Activated T-cell treated with anti-CD3 and anti-CD28 coated beads, Interleukin-2, amount 50 U/mL, for 48 hours (primary cell): ENCODE data around the gene SSBP4.

Experiments used
- DNase-seq, 2 experiments: peaks; one replicate each; pipeline ENCODE4 v3.0.0-alpha.2; 2020

SSBP4 gene

DNA sequence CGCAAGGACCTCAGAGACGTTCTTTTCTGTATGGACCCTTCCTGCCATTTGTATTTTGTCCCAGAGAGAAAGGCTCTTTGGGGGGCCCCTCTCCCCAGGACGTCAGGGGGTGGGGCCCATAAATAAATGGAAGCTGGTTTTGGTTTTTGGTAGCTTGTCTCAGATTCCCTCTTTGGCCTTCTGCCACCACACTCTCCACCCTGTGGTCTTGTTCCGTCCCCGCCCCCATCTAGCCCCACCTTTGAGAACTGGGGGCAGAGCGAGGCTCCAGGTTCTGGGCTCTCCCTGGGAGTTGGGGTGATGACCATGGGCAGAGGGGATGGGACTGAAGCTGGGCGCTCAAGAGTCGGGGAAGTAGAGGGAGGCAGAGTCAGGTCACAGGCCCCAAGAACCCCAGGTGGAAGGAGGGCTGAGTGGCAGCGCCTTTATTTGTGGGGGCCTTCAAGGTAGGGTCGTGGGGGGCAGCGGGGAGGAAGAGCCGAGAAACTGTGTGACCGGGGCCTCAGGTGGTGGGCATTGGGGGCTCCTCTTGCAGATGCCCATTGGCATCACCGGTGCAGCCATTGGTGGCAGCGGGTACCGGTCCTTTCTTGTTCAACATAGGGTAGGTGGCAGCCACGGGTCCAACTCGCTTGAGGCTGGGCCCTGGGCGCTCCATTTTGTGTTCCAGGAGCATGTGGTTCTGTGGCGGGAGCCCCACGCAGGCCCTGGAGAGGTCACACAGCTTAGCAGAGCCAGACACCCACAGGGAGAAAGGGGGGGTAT is 15.4 kb downstream of the SSBP4 start:
- DNase-seq = no peak

DNA sequence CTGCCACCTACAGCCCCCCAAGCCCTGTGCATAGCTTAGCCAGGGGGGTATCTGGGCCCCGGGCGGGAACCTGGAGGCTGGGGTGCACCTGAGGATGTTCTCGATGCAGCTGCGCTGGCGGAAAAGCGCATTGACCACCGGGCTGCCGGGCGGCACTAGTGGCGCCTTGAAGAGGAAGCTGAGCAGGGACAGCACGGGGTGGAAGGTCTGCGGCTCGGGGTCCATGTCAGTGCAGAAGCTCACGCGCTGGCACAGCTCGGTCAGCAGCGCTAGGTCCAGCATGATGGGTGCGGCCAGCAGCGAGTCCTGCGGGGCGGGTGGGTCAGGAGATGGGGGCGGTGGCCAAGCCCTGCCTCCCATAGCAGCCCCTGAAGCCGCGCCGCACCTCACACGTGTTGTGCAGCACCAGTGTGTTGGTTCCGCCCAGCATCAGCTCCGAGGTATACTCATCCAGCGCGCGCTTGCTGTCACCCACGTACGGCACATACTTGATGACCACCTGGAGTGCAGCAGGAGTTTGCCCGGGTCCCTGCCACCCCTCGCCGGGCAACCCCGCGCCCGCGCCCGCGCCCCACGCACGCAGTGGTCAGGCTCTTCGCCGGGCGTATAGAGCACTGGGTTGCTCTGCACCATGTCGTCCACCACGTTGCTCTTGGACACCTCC is 16.1 kb downstream of the SSBP4 start:
- DNase-seq = no peak

- no peak for DNase-seq
These were observed 16.9 kb downstream of the SSBP4 start for GRCh38 chr19:18435842-18436670.

DNA sequence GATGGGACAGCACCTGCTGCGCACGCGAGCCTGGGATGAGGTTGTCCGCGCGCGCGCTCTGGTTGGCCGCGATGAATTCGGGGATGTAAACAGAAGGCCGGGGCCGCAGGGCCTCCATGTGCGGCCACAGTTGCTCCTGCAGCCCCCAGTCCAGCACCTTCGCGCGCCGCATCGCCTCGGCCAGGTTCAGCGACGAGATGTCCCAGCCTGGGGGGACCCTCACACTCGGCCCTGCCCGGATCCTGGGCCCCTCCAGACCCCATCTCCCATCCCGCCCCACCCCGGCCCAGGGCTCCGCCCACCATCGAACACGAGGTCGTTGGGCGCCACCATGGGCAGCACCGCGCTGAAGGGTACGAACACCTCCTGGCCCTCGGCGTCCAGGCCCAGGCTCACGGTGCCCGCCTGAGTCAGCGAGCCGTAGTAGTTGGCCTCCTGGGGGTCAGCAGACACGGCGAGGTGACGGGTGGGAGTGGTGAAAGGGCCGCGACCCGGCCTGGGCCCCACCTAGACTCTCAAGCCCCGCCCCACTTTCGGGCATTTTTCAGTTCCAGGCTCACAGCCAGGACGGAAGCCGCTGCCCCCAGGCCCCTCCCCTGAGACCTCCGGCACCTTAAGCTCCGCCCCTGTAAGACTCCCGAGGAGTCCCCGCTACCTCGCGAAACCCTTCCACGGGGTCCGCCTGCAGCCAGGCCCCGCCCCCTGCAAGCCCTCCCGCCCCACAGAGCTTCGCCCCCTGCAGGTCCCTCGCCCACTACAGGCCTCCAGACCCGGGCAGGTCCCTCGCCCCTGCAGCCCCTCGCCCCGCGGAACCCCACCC is 17.7 kb downstream of the SSBP4 start:
- DNase-seq = peak; percentile 80 to 85

- peak in 1 of 2 experiments; percentile 70 for DNase-seq
These were observed 18.5 kb downstream of the SSBP4 start, which contains the start of gene ISYNA1 for GRCh38 chr19:18437491-18438330. Gene ISYNA1, minus strand, starts transcription at chr19:18438133. Its CDS starts 154 bp downstream, at chr19:18437979.

GRCh38 chr19:18438331-18439024 is 19.3 kb downstream of the SSBP4 start:
- DNase-seq = no peak

- DNase-seq = no peak
These were observed 20.1 kb downstream of the SSBP4 start for GRCh38 chr19:18439025-18439909.

GRCh38 chr19:18439910-18440237 is 20.7 kb downstream of the SSBP4 start:
- DNase-seq = no peak

DNA sequence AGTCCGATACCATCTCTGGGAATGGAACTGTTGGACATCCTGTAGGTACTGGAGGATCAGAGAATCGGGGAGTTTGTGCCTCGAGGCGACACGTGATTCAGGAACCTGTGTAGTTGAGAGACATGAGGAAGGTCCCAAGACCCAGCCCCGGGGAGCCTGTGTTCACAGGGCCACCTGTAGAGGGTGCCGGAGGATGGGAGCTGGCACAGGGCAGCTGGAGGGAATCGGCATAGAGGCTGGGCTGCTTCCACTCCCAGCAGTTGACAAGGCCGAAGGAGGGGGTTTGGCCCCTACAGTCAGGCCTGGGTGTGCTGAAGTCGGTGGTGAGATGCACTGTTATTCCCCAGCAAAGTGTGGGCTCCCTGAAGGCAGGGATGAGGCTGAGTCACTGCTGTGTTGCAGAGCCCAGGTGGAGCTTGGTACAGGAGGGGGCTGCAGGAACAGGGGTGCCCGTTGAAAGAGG is 21.2 kb downstream of the SSBP4 start:
- peak in 1 of 2 experiments; percentile 66 for DNase-seq

GRCh38 chr19:18440936-18441803 is 22.0 kb downstream of the SSBP4 start:
- DNase-seq = no peak

DNA sequence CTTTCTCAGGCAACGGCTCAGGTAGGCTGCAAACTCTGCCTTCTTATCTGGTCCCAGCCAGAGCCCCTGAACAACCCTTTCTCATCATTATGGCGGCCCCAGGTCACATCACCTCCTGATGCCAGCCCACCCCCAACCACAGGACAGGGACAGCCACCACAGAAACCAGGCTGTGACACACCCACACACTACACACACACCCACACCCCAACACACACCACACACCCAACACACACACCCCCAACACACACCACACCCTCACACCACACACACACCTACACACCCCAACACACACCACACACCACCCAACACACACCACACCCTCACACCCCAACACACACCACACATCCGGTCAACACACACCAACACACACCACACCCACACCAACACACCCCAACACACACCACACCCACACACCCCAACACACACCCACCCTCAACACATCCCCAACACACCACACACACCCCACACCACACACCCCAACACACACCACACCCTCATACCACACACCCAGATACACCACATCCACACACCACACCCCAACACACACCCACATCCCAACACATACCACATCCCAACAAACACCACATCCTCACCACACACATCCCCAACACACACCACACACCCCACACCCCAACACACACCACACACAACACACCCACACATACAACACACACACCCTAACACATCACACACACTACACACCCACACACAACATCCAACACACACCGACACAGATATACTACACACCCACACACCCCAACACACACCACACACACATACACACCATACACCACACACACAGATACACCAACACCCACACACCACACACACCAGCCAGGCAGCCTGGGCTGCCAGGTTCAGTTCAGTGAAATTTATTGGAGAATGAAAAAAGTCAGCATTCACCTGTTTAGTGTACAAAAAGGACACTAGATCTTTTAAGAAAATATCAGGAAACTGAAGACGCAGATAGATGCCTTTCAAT is 22.9 kb downstream of the SSBP4 start:
- DNase-seq = no peak

- no peak for DNase-seq
These were observed 23.7 kb downstream of the SSBP4 start for GRCh38 chr19:18442941-18443340.

GRCh38 chr19:18443406-18443805 is 24.2 kb downstream of the SSBP4 start:
- no peak for DNase-seq

GRCh38 chr19:18443831-18444230 is 24.6 kb downstream of the SSBP4 start:
- no peak for DNase-seq

DNA sequence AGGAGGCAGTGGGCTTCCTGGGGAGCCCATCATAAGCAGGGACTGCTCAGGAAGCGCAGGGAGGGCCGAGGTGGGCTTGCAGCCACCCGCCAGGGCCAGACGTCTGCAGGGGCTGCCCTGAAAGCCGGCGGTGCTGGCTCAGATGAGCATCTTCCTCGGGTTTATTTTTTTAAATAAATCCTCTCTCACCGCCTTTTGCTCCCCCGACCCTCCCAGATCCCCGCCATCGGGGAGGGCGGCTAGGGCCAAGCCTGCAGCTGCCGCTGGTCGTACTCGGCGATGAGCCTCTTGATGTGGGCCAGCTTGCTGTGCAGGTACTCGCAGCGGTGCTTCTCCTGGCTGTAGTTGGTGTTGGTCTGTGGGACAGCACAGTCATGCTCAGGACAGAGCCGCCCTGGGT is 25.3 kb downstream of the SSBP4 start:
- DNase-seq = no peak

DNA sequence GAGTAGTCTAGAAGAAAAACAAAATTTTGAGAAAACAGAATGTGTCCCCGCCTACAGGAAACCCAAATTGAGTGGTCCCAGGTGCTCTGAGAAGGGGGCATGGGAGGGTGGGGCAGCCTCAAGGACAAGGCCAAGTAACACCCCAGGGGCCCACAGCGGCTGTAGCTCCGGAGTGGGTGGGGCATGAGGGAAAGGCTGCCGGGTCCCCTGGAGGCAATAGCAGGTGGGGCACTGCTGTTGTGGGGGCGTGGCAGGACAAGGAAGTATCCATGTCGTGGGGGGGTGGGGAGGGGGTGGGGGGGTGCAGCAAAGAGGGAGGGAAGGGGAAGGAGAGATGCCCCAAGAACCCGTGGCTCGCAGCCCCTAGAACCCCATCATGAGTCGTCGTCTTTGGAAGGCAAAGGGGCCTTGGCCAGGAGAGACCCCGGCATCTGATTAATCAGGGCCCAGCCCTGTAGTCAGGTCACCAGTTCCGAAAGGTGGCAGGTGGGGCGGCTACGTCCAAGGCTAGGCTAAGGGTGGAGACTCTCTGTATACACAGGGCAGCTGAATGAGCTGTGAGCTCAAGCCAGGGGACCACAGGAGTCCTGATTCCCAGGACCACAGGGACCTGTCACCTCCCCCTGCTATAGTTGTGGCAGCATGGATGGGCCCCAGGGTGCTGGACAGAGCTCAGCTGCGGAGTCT is 26.2 kb downstream of the SSBP4 start:
- DNase-seq = no peak
